Activated gamma-delta T cell (primary cell): ENCODE results near the gene IL20RB.
A peak's percentile ranks its signal among the peaks of the same experiment; 100 is the strongest.
"Not testable (repeated sequence)": the region's sequence is repeated elsewhere in the genome, so short reads cannot be mapped to it uniquely, and the experiment has no call there.

Source experiments
- DNase-seq: peaks from one replicate; lab custom pipeline; 2025; lab: John Stamatoyannopoulos, UW

IL20RB gene

DNA sequence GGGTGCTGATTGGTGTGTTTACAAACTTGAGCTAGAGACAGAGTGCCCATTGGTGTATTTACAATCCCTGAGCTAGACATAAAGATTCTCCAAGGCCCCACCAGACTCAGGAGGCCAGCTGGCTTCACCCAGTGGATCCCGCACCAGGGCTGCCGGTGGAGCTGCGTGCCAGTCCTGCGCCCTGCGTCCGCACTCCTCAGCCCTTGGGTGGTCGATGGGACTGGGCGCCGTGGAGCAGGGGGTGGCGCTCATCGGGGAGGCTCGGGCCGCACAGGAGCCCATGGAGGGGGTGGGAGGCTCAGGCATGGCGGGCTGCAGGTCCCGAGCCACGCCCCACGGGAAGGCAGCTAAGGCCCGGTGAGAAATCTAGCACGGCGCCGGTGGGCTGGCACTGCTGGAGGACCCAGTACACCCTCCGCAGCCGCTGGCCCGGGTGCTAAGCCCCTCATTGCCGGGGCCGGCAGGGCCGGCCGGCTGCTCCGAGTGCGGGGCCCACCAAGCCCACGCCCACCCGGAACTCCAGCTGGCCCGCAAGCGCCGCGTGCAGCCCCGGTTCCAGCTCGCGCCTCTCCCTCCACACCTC, 29.7 kb downstream of the IL20RB start:
- DNase-seq: not testable (repeated sequence)

DNA sequence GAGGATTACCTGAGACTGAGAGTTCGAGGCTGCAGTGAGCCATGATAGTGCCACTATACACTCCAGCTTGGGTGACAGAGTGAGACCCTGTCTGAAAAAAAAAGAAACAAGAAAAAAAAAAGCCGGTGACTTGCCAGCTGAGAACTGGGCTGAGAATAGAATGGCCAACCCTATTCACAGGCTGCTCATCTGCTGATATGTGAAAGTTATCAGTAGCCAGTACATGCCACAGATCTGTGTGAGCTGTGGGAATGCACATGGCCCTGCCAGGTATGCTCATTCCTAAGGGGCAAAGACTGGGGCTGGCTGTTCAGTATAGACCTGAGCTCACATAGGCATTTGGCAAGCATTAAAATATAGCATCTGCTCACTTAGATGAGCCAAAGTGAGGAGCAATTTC, 30.9 kb downstream of the IL20RB start:
- no peak for DNase-seq

DNA sequence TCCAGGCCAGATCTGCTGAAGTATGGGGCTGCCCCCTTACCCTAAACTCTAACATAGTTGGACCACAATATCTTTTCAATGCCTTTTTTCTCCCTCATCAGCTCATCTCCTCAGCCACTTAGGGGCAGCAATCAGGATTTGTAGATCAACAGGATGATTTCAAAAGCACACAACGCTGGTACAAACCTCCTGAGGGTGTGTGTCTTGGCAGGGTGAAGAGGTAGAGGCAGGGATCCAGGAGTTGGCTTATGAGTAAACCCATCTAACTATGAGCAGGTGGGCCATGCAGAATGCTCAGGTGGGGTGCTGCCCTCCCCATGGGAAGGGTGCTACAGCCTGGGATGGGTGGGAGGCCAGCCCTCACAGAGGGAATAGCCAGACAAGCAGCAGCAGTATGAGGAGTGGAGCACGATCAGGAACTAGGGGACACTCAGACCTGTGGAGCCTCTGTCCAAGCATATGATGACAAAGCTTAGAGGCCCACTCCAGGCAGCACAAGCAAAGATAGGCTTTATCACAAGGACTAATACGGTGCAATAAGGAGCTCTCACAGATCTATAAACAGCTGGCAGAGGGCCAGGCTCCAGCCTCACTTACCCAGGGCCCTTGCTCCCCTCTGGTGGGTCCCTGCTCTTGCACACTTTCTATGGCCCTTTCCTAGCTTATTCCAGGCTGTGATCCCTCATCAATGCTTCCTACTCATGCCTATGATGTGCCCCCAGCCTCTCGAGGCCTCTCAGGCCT, 32.2 kb downstream of the IL20RB start:
- no peak for DNase-seq

DNA sequence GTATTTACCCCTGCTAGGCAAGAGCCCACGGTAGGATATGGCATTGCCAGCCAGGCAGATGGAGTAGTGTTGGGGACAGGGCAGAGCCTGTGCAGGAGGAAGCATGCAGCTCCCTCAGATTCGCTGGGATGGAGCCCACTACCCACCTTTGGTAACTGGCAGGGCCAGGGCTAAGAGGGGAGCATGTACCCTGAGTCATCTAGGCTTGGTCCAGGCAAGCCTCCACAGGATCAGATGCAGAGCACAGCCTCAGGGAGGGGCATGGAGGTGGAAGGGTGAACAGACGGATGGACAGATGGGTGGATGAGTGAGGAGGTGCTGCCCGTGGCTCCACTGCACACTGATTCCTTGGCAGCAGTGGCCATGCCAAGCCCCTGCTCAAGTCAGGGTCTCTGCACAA, 33.0 kb downstream of the IL20RB start:
- DNase-seq: no peak

DNA sequence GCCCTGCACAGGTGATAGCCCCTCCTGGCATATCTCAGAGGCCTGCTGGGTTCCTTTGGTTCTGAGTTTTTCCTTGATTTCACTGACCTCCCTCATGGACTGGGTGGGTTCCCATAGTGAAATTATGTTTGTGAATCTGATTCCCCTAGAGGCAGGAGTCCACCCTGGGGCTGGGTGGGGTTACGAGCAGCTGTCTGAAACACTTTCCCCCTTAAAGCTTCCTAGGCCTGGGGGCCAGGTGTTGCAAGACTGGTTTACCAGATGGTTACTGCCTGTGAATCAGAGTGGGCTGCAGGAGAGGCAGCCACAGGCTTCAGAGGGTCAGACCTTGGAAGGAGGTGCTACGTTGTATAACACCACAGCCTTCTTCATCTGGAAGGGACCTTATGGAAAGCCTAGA, 34.3 kb downstream of the IL20RB start:
- DNase-seq: no peak

DNA sequence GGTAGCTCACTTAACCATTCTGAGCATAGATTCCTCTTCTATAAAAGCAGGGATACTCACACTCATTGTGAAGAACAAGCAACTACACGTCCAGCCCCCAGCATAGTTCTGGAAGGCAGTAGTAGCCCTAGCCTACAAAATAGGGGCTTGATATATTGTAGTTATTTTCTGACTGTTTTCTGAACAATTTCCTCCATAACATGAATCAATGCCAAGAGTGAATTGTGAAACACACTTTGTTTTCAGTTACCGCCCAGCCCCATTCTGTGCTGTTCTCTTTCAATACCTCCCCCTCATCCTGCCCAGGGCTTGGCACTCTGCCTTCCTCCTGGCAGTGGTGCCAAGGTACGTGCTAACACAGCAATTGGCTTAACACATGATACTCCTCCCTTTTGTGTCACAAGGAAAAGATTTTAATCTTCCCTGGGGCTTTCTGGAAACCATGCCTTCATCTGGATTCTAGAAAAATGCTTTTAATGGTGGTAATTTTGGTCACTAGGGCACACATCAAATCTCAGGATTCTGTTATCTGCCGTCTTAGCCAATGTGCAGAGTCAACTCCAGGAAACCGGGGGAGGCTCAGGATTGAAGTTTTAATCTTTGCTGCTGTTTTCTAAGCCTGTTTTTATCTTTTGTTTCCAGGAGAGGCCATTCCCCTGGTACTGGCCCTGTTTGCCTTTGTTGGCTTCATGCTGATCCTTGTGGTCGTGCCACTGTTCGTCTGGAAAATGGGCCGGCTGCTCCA, 37.2 kb downstream of the IL20RB start:
- DNase-seq: no peak

DNA sequence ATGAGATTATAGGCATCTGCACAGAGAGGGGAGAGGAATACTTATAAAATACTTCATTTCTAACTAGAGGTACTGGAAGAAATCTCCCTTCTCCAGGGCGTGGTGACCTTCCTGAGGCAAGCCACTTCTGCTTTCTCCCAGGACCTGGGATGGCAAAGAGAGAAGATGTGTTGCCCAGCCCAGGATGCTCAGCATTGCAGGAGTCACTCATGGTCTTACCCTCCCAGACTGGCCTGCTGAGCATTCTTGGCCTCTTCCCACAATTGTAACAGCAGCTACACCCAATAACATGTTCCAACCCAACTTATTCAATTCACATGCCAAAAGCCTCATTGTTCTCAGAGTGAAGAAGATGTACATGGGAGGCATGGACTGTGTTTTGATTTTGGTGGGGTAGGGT, 37.9 kb downstream of the IL20RB start:
- no peak for DNase-seq

DNA sequence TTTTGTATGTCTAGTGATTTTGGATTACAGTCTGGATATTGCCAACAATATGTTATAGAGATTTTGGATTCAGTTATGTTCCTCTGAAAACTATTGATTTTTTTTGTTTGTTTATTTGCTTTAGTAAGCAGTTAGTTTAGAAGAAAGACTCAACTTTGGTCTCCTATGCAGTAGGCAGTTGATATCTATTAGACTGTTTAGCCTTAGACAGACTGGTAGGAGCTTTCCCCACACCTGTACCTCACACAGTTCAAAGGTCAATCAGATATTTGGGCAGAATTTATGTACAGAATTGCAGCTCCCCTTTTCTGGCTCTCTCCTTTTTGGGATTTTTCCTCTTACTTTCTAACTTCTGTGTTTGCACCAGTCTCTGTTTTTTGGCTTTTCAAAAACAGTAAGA, 42.3 kb downstream of the IL20RB start:
- DNase-seq: no peak

DNA sequence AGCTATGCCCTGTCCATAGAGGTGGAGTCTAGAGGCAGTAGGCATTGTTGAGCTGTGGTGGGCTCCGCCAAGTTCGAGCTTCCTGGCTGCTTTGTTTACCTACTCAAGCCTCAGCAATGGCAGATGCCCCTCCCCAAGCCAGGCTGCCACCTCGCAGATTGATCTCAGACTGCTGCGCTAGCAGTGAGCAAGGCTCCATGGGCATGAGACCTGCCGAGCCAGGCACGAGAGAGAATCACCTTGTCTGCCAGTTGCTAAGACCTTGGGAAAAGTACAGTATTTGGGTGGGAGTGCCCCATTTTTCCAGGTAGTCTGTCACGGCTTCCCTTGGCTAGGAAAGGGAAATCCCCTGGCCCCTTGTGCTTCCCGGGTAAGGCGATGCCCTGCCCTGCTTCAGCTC, 49.6 kb downstream of the IL20RB start:
- DNase-seq: not testable (repeated sequence)

DNA sequence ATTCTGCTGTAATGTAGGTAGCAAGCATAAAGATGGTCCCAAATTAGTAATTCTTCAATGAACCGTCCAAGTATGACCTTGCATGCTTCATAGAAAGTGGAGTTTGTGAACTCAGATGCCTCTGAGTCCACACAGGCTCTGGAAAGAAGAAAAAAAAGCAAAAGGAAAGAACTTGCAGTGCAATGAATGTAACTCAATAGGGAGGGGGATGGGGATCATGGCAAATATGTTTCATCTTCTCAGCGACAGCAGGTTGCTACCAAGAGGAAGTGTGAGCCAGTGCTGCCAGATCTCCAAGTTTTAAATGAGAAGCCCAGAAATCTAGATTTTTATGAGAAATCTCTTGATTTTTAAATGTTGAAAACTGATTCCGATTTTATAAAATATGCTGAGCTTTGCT, 50.3 kb downstream of the IL20RB start:
- no peak for DNase-seq

DNA sequence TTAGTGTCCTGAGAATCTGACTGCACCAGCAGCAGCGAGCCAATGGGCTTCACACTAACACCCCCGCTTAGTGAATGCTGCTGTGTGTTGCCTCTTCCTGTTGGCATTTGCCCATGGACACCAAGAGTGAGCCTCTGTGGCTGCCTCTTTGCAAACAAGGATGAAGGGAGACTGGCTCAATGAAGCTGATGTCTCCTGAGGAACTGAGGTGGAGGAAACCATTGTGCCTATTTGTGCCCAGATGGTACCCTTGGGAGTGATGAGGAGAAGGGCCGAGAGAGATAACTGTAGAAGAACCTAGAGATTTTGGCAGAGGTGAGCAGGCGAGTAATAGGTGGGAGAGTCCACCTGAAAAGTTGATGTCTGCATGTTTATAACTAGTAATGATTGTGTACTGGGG, 51.2 kb downstream of the IL20RB start:
- DNase-seq: no peak

DNA sequence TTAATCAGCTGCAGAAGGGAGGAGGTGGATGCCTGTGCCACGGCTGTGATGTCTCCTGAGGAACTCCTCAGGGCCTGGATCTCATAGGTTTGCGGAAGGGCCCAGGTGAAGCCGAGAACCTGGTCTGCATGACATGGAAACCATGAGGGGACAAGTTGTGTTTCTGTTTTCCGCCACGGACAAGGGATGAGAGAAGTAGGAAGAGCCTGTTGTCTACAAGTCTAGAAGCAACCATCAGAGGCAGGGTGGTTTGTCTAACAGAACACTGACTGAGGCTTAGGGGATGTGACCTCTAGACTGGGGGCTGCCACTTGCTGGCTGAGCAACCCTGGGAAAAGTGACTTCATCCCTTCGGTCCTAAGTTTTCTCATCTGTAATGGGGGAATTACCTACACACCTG, 52.4 kb downstream of the IL20RB start:
- no peak for DNase-seq

DNA sequence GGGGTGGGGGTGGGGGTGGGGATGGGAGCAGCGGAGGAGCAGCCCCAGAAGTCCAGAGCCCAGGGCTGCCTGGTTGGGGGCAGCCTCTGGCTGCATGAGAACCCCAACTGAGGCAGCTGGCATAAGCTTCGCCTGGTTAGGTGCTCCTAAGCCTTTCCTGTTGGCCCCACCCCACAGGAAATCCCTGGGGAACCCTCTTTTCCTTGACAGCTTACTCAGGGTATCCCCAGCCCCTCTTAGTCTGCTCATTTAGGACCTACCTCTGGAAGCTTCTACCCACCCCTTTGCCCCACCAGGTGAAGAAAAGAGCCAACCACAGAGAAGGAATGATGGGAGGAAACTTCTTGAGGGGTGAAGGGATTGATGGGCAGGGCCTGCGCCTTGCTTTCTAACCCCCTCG, 53.4 kb downstream of the IL20RB start:
- no peak for DNase-seq

DNA sequence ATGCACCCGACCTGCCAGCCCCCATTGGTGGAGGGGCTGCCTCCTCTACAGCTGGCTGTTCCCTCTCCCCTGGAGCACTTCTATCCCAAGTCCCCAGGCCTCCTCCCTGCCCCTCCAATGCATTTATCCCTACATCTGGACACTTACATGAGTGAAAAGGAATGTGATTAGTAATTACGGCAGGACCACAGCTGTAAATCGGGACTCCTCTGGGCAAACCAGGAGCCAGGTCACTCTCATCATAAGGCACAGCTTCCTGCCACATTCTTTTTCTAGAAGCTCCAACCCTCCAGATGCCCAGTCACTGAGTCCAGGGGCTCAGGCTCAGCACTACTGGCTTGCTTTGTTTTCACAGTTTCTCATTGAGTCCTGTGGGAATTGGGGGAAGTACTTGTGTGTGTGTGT, 54.3 kb downstream of the IL20RB start:
- no peak for DNase-seq

DNA sequence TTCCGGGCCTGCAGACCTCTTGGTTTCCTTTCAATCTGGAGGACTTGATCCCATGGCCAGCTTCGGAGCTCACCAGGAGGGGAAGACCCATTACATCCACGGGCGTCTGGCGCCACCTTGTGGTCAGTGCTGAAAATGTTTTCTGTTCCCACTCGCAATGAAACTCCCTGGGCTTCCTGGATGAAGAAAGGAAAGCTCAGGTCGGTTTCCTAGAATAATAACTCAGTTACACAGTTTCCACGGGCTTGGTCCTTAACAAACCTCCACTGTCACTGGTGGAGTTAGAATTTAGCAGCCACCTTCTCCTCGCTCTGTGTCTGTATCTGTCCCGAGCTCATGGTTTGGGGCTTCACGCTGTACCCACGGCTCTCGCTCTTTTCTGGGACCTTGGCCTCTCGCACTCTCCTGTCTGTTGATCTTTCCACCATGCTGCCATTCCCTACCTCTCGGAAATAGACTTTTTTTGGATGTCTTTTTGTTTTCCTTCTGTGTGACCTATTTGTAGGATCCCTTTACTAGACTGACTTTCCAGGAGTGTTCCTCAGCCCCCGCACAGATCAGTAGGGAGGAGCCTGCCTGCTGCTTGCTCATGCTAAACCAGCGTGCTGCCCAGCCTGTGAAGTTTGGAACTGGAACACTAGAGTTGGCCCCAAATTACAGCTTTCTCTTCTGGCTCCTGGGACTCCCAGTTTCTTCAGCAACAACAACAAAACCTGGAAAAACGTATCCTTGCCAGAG, 56.3 kb downstream of the IL20RB start:
- peak; percentile 13 for DNase-seq

DNA sequence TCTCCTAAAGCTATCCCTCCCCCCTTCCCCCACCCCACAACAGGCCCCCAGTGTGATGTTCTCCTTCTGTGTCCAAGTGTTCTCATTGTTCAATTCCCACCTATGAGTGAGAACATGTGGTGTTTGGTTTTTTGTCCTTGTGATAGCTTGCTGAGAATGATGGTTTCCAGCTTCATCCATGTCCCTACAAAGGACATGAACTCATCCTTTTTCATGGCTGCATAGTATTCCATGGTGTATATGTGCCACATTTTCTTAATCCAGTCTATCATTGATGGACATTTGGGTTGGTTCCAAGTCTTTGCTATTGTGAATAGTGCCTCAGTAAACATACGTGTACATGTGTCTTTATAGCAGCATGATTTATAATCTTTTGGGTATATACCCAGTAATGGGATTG, 59.5 kb downstream of the IL20RB start:
- DNase-seq: not testable (repeated sequence)

DNA sequence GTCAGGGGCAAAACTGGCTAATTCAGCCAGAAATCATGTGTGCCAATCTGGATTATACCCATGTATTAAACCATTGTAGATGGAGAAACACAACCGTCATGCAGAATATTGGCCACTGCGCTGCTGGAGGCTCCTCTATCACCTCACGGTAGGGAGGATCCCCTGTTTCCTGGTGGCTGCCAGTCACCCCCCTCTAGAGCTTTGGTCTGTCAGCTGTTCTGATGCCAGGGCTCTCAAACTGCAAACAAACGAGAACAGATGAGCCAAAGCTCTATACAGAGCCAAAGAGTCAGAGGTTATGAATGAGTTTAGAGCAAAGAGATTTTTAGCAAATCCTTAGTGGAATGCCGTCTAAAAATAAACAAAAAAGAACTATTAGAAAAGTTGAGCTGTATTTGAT, 62.5 kb downstream of the IL20RB start:
- DNase-seq: no peak

DNA sequence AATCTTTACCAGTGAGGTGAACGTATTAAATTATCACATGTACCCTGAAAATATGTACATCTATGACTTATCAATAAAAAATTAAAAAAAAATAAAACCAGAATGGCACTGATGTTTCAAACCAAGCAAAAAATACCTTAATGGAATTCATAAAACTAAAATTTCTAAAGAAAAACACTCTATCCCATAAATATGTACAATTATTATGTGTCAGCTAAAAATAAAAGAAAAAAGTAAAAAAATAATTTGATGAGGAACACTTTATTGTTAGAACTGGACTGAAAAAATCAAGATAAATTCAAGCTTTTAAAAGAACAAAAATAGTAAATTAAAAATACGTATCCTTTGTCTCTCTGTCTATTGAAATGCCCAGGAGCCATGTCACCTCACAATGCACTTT, 63.1 kb downstream of the IL20RB start:
- no peak for DNase-seq

DNA sequence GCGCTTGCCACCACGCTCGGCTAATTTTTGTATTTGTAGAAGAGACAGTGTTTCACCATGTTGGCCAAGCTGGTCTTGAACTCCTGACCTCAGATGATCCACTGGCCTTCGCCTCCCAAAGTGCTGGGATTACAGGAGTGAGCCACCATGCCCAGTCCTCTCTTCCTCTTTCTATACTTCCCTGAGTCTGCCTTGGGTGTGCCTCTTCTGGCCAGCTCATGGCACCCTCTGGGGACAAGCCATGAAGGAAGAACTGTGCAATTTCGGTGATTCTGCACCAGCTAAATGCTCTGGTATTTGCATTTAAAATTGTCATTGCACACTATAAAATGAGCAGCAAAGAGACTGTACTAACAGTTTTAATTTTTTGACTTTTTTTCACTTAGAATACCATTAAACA, 66.6 kb downstream of the IL20RB start:
- DNase-seq: no peak

DNA sequence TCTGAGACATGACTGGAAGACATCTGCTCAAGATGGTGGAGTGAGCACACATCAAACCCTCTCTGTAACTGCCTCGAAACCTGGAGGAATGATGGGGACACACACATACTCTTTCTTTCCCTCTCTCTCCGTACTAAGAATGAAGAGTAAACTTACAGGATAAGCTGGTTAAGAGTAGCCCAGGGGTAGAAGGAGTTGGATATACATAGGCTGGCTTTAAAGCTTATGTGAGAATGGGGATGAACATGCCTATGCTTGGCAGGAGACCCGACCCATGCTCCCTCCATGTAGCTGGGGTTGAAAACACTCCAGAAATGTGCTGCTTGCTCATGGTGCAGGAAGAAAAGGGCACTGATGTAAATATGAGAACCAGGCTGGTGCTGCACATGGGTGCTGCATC, 68.9 kb downstream of the IL20RB start:
- DNase-seq: no peak

DNA sequence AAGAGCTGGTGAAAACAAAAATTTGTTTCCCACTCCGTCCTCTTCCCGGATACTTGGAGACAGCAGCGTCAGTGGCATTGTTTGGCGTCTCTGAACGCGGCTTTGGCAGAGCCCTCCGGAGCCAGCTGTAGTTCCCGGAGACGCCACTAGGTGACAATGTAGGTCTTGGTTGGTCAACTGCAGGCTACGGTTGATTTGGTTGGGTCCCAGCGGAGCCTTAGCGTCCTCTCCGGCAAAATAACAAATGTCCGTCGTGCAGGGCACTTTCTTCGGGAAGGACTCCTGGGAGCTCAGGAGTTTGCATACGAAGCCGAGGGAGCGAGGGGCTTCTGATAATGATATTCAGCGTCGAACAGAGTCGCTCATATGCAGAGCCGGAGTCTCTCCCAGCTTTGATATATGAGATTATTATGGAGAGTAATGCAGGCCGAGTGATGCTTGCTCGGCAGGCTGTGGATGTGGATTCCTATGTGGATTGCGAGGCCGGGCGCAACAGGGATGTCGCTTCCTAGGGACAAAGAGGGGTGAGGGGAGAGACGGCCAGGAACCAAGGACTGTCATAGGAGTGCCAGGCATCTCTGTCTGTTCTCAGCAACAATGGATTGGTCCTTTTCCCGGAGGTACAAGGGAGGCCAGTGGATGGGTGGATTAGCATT, 74.8 kb downstream of the IL20RB start:
- DNase-seq: no peak

DNA sequence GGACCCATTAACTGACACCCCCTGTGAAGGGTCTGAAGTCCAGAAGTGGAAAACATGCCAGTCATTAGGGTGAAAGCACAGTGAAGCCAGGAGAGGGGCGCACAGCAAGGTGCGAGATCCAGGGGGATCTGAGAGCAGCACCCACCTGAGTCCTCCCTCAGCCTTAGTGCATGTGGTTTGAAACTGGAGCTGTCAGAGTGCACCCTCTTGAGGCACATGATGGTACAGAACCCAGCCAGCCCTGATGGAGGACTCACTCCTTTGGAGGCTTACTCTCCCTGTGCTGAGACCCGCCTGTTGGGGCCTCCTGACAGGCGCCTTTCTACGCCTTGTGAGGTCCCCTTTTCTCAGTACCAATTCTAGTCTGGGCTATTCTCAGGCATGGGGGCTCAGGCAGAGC, 77.8 kb downstream of the IL20RB start:
- DNase-seq: no peak
